ENCODE results near the gene SOX6. TPM values are rescaled to one million over a fixed set of nuclear protein-coding genes. Genes with fewer than 3 reads are reported as not detected.

SOX6 gene
- polyA plus RNA-seq, 1 donor (not counting 4 experiments of a cell fraction or from before 2014, with no cell fraction given) = 6.0 TPM

- Histone ChIP-seq H3K36me3 (ENCODE audit: control insufficient read depth in 2 of 2, extremely low read depth in 1 of 2, insufficient read depth in 2 of 2, low read length in 2 of 2) (no peaks in the 10 kb centered on the region), H2AFZ (ENCODE audit: control insufficient read depth, low read length) (no peak overlapping the region), H3K27ac (ENCODE audit: control insufficient read depth, insufficient read depth, low read length) (no peak overlapping the region), H3K9ac (ENCODE audit: control insufficient read depth, extremely low read depth, insufficient read depth, low read length) (no peak overlapping the region), H3K4me3 (ENCODE audit: control insufficient read depth in 2 of 3, extremely low read depth in 1 of 3, insufficient read depth in 2 of 3, low read depth in 1 of 3, low read length in 3 of 3) (no peak overlapping the region), H3K27me3 (ENCODE audit: control insufficient read depth, extremely low read depth, insufficient read depth, low read length) (no peaks in the 10 kb centered on the region), H3K4me1 (ENCODE audit: control insufficient read depth, extremely low read depth, insufficient read depth, low read length) (peaks cover 5% of the 10 kb centered on the region), H4K20me1 (ENCODE audit: control insufficient read depth, extremely low read depth, insufficient read depth, low read length) (no peaks in the 10 kb centered on the region), H3K9me1 (ENCODE audit: control insufficient read depth, extremely low read depth, insufficient read depth, low read length) (no peaks in the 10 kb centered on the region), H3K79me2 (ENCODE audit: control insufficient read depth, insufficient read depth, low read length) (no peaks in the 10 kb centered on the region), H3K4me2 (ENCODE audit: control insufficient read depth, extremely low read depth, insufficient read depth, low read depth, low read length) (no peak overlapping the region), H3K9me3 (ENCODE audit: control insufficient read depth, low read depth, low read length) (no peaks in the 10 kb centered on the region)
- no peak for TF ChIP-seq EZH2 (IDR thresholded peaks at IDR 0.05; ENCODE audit: low read length)
- no peak for TF ChIP-seq CTCF (optimal IDR thresholded peaks at IDR 0.05 in 1 of 3, IDR thresholded peaks at IDR 0.05 in 1 of 3, conservative IDR thresholded peaks at IDR 0.05 in 1 of 3; ENCODE audit: extremely low read depth in 1 of 3, insufficient read depth in 2 of 3, low read length in 3 of 3)
- DNase-seq (ENCODE audit: low read depth, low spot score) (no peak), FAIRE-seq (no peak)
- dilution Hi-C loops (cut with MboI; ENCODE audit: extremely low pct_ligation_motif_present, low sequenced_read_pairs) = no loop called here
Measured at GRCh38 chr11:16089481-16089880, 266.9 kb downstream of the SOX6 start.

GRCh38 chr11:16088774-16089173 lies 267.6 kb downstream of the SOX6 start:
- Histone ChIP-seq H3K36me3 (ENCODE audit: control insufficient read depth in 2 of 2, extremely low read depth in 1 of 2, insufficient read depth in 2 of 2, low read length in 2 of 2) (no peaks in the 10 kb centered on the region), H3K4me3 (ENCODE audit: control insufficient read depth in 2 of 3, extremely low read depth in 1 of 3, insufficient read depth in 2 of 3, low read depth in 1 of 3, low read length in 3 of 3) (no peak overlapping the region), H3K9ac (ENCODE audit: control insufficient read depth, extremely low read depth, insufficient read depth, low read length) (no peak overlapping the region), H4K20me1 (ENCODE audit: control insufficient read depth, extremely low read depth, insufficient read depth, low read length) (no peaks in the 10 kb centered on the region), H3K27me3 (ENCODE audit: control insufficient read depth, extremely low read depth, insufficient read depth, low read length) (no peaks in the 10 kb centered on the region), H3K4me2 (ENCODE audit: control insufficient read depth, extremely low read depth, insufficient read depth, low read depth, low read length) (no peak overlapping the region), H2AFZ (ENCODE audit: control insufficient read depth, low read length) (no peak overlapping the region), H3K79me2 (ENCODE audit: control insufficient read depth, insufficient read depth, low read length) (no peaks in the 10 kb centered on the region), H3K9me3 (ENCODE audit: control insufficient read depth, low read depth, low read length) (no peaks in the 10 kb centered on the region), H3K9me1 (ENCODE audit: control insufficient read depth, extremely low read depth, insufficient read depth, low read length) (no peaks in the 10 kb centered on the region), H3K27ac (ENCODE audit: control insufficient read depth, insufficient read depth, low read length) (no peak overlapping the region), H3K4me1 (ENCODE audit: control insufficient read depth, extremely low read depth, insufficient read depth, low read length) (peaks cover 5% of the 10 kb centered on the region)
- TF ChIP-seq CTCF (optimal IDR thresholded peaks at IDR 0.05 in 1 of 3, IDR thresholded peaks at IDR 0.05 in 1 of 3, conservative IDR thresholded peaks at IDR 0.05 in 1 of 3; ENCODE audit: extremely low read depth in 1 of 3, insufficient read depth in 2 of 3, low read length in 3 of 3) (no peak), EZH2 (IDR thresholded peaks at IDR 0.05; ENCODE audit: low read length) (no peak)
- DNase-seq (ENCODE audit: low read depth, low spot score) (no peak), FAIRE-seq (no peak)
- dilution Hi-C loops (cut with MboI; ENCODE audit: extremely low pct_ligation_motif_present, low sequenced_read_pairs) = no loop called here

Data from keratinocyte (primary cell).